Keratinocyte (primary cell): Measurements from ENCODE around the gene ANAPC5. TPM values are rescaled to one million over a fixed set of nuclear protein-coding genes. Genes with fewer than 3 reads are reported as not detected.
"Not testable (repeated sequence)": the region's sequence is repeated elsewhere in the genome, so short reads cannot be mapped to it uniquely, and the experiment has no call there.

Experiments
- DNase-seq: peaks from one replicate; pipeline ENCODE4 v3.0.0-alpha.2; 2011; ENCODE audit warnings: low read depth, missing footprints, low spot score
- FAIRE-seq: peaks from 2 replicates; lab custom pipeline; 2011; peaks lifted over from hg19 to GRCh38; lab: Jason Lieb, UNC
- H2AFZ ChIP-seq: 2 replicates; pipeline ENCODE4 v1.6.0; 2012; ENCODE audit warnings: low read length, control low read depth, inconsistent platforms; ENCODE audit not compliant: control insufficient read depth
- H3K27ac ChIP-seq: 2 replicates; pipeline ENCODE4 v1.5.1; 2011; ENCODE audit warnings: low read length; ENCODE audit not compliant: control insufficient read depth, insufficient read depth
- H3K27me3 ChIP-seq: 3 replicates; pipeline ENCODE4 v1.6.0; 2011; ENCODE audit warnings: low read length; ENCODE audit not compliant: control insufficient read depth, insufficient read depth; ENCODE audit errors: extremely low read depth
- H3K36me3 ChIP-seq, 2 experiments: 2 replicates in 1 of 2; 3 replicates in 1 of 2; pipeline ENCODE4 v1.5.1; 2011; ENCODE audit warnings: low read length in 2 of 2, mild to moderate bottlenecking in 1 of 2; ENCODE audit not compliant: control insufficient read depth in 2 of 2, insufficient read depth in 2 of 2; ENCODE audit errors: extremely low read depth in 1 of 2
- H3K4me1 ChIP-seq: 3 replicates; pipeline ENCODE4 v1.5.1; 2011; ENCODE audit warnings: low read length; ENCODE audit not compliant: control insufficient read depth, insufficient read depth; ENCODE audit errors: extremely low read depth
- H3K4me2 ChIP-seq: 3 replicates; pipeline ENCODE4 v1.6.0; 2011; ENCODE audit warnings: low read depth, low read length; ENCODE audit not compliant: control insufficient read depth, insufficient read depth; ENCODE audit errors: extremely low read depth
- H3K4me3 ChIP-seq, 3 experiments: fragments of 200-600 bp in 1 of 3; sonication (generic) in 1 of 3; 2 replicates in 2 of 3; 3 replicates in 1 of 3; pipeline ENCODE4 v1.5.1; 2011 to 2016; ENCODE audit warnings: low read length in 3 of 3, mild to moderate bottlenecking in 3 of 3, control low read depth in 2 of 3, inconsistent platforms in 1 of 3, low read depth in 1 of 3, mixed read lengths in 1 of 3, mixed run types in 1 of 3, moderate library complexity in 1 of 3; ENCODE audit not compliant: control insufficient read depth in 2 of 3, insufficient read depth in 2 of 3; ENCODE audit errors: extremely low read depth in 1 of 3
- H3K79me2 ChIP-seq: 2 replicates; pipeline ENCODE4 v1.6.0; 2012; ENCODE audit warnings: low read length; ENCODE audit not compliant: control insufficient read depth, insufficient read depth
- H3K9ac ChIP-seq: 3 replicates; pipeline ENCODE4 v1.6.0; 2011; ENCODE audit warnings: low read length; ENCODE audit not compliant: control insufficient read depth, insufficient read depth; ENCODE audit errors: extremely low read depth
- H3K9me1 ChIP-seq: 3 replicates; pipeline ENCODE4 v1.6.0; 2011; ENCODE audit warnings: low read length; ENCODE audit not compliant: control insufficient read depth, insufficient read depth; ENCODE audit errors: extremely low read depth
- H3K9me3 ChIP-seq: 2 replicates; pipeline ENCODE4 v1.5.1; 2012; ENCODE audit warnings: low read depth, low read length; ENCODE audit not compliant: control insufficient read depth
- H4K20me1 ChIP-seq: 3 replicates; pipeline ENCODE4 v1.6.0; 2011; ENCODE audit warnings: low read length; ENCODE audit not compliant: control insufficient read depth, insufficient read depth; ENCODE audit errors: extremely low read depth
- CTCF ChIP-seq, 3 experiments: IDR thresholded peaks in 1 of 3; conservative IDR thresholded peaks in 1 of 3; optimal IDR thresholded peaks in 1 of 3; 2 replicates in 2 of 3; 3 replicates in 1 of 3; pipeline versions ENCODE3 to v1.5.1; 2011; ENCODE audit warnings: low read length in 3 of 3, mild to moderate bottlenecking in 3 of 3, moderate library complexity in 2 of 3, control low read depth in 1 of 3, inconsistent platforms in 1 of 3; ENCODE audit not compliant: insufficient read depth in 2 of 3; ENCODE audit errors: extremely low read depth in 1 of 3
- EZH2 ChIP-seq: IDR thresholded peaks from one replicate; pipeline ENCODE4 v1.6.1; 2012; ENCODE audit warnings: inconsistent platforms, mild to moderate bottlenecking, low read length, moderate library complexity
- dilution Hi-C: fragments of 300-500 bp; cut with MboI; formaldehyde crosslinking; loops from one replicate; pipeline ENCODE4 v1.7.0; 2020; ENCODE audit warnings: low sequenced_read_pairs; ENCODE audit not compliant: extremely low pct_ligation_motif_present
- polyA plus RNA-seq, 5 experiments: library from polyadenylated mRNA; depleted of rRNA in 3 of 5; stranded (reverse) in 3 of 5; stranded (forward) in 1 of 5; unstranded in 1 of 5; fragments of >200 nt; gene quantifications; 1 replicate in 1 of 5; 2 replicates in 3 of 5; 3 replicates in 1 of 5; pipeline versions ENCODE4 v1.2.1 to v1.2.3, GENCODE V29; 2011 to 2012; ENCODE audit warnings: missing spikeins in 2 of 5, low read depth in 1 of 5, low replicate concordance in 1 of 5

Gene ANAPC5
- polyA plus RNA-seq, 1 donor (not counting 4 experiments of a cell fraction or from before 2014, with no cell fraction given): 115 TPM

- Histone ChIP-seq H3K4me1 (peaks cover 9% of the 10 kb centered on the region), H3K9me1 (no peaks in the 10 kb centered on the region), H2AFZ (no peak overlapping the region), H3K9ac (no peak overlapping the region), H3K36me3 (no peaks in the 10 kb centered on the region), H4K20me1 (no peaks in the 10 kb centered on the region), H3K27me3 (no peaks in the 10 kb centered on the region), H3K9me3 (no peaks in the 10 kb centered on the region), H3K79me2 (peaks cover 11% of the 10 kb centered on the region), H3K4me2 (no peak overlapping the region), H3K27ac (no peak overlapping the region), H3K4me3 (no peak overlapping the region)
- DNase-seq (no peak), FAIRE-seq (no peak)
- TF ChIP-seq EZH2: no peak
- TF ChIP-seq CTCF (optimal IDR thresholded peaks at IDR 0.05 in 1 of 3, IDR thresholded peaks at IDR 0.05 in 1 of 3, conservative IDR thresholded peaks at IDR 0.05 in 1 of 3; ENCODE audit: extremely low read depth in 1 of 3, insufficient read depth in 2 of 3, low read length in 3 of 3): no peak
- dilution Hi-C loops: no loop called here
These were observed 52.0 kb downstream of the ANAPC5 start for GRCh38 chr12:121300083-121300819.

GRCh38 chr12:121299662-121300061 is 52.5 kb downstream of the ANAPC5 start:
- DNase-seq (no peak), FAIRE-seq (no peak)
- Histone ChIP-seq H3K4me3 (no peak overlapping the region), H3K9me3 (no peaks in the 10 kb centered on the region), H3K36me3 (no peaks in the 10 kb centered on the region), H3K4me1 (peaks cover 11% of the 10 kb centered on the region), H3K27ac (no peak overlapping the region), H3K79me2 (peaks cover 13% of the 10 kb centered on the region), H3K9ac (no peak overlapping the region), H3K27me3 (no peaks in the 10 kb centered on the region), H3K9me1 (no peaks in the 10 kb centered on the region), H3K4me2 (no peak overlapping the region), H2AFZ (no peak overlapping the region), H4K20me1 (no peaks in the 10 kb centered on the region)
- dilution Hi-C loops: no loop called here
- no peak for TF ChIP-seq EZH2
- TF ChIP-seq CTCF (optimal IDR thresholded peaks at IDR 0.05 in 1 of 3, IDR thresholded peaks at IDR 0.05 in 1 of 3, conservative IDR thresholded peaks at IDR 0.05 in 1 of 3; ENCODE audit: extremely low read depth in 1 of 3, insufficient read depth in 2 of 3, low read length in 3 of 3): no peak

GRCh38 chr12:121298411-121298810 is 53.8 kb downstream of the ANAPC5 start:
- H3K9me3 ChIP-seq, dilution Hi-C loops, H3K9me1 ChIP-seq, H2AFZ ChIP-seq, H3K27me3 ChIP-seq, H3K27ac ChIP-seq, H3K36me3 ChIP-seq, H3K4me3 ChIP-seq, FAIRE-seq, H4K20me1 ChIP-seq, DNase-seq, H3K9ac ChIP-seq, H3K4me2 ChIP-seq: not testable (repeated sequence)
- H3K4me1 ChIP-seq: peaks cover 11% of the 10 kb centered on the region
- peaks cover 24% of the 10 kb centered on the region for H3K79me2 ChIP-seq
